ENCODE results near the gene FARP1.

Gene FARP1

DNA sequence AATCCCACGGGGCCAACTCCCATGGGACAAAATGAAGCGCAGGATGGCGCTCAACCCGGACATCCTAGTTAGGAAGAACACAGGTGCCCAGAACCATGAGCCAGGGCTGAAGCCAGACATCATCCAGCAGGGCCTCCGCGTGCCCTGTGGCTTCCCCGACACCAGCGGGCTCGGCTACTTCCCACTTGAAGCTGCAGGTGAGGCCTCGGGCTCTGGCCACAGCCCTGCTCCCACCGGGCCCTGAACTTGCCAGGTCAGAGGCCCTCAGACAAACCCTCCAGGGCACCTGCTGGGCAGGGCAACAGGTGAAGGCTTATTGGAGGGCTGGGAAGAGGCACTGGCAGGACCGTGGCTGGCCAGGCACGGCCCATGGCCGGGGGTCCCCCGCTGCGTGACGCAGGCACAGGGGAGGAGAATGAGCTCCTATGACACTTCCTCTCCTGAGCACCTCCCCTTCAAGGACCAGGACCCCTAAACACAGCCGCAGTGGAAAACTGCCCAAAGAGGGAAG, 316.3 kb downstream of the FARP1 start:
- no peak overlapping the region for H3K27ac ChIP-seq
- TF ChIP-seq, protein P1, sequence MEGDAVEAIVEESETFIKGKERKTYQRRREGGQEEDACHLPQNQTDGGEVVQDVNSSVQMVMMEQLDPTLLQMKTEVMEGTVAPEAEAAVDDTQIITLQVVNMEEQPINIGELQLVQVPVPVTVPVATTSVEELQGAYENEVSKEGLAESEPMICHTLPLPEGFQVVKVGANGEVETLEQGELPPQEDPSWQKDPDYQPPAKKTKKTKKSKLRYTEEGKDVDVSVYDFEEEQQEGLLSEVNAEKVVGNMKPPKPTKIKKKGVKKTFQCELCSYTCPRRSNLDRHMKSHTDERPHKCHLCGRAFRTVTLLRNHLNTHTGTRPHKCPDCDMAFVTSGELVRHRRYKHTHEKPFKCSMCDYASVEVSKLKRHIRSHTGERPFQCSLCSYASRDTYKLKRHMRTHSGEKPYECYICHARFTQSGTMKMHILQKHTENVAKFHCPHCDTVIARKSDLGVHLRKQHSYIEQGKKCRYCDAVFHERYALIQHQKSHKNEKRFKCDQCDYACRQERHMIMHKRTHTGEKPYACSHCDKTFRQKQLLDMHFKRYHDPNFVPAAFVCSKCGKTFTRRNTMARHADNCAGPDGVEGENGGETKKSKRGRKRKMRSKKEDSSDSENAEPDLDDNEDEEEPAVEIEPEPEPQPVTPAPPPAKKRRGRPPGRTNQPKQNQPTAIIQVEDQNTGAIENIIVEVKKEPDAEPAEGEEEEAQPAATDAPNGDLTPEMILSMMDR (conservative IDR thresholded peaks at IDR 0.05) = no peak
- no peak for TF ChIP-seq ZFX (IDR thresholded peaks at IDR 0.05)

DNA sequence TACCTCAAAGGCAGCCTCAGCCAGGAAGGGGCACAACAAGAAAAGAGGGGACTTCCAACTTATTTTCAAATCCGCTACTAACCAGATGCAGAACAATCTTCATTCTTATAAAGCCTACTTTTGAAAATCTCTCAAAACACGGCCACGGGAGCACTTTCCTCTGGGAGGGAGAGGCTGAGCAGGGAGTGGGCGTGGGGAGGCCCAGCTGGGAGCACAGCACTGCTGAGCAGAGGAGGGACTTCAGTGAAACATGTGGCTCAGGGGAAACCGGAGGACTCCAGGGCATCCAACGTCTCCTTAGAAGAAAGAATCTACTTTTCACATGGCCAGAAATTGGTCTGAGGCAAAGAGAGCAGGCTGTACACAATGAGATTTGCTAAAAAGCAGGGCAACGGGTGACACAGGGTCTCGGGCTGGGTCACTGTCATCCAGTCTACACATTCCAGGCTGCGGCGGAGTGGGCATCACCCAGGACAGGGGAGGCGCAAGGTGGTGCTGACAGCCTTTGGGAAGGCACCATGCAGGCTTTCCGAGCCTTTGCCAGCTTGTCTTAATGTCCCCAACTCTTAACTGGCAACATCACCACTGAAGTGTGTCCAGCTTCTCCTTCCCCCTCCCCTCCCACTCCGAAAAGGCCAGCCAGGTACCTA, 317.0 kb downstream of the FARP1 start:
- TF ChIP-seq, protein P1 (conservative IDR thresholded peaks at IDR 0.05) = no peak
- no peak for TF ChIP-seq ZFX (IDR thresholded peaks at IDR 0.05)
- H3K27ac ChIP-seq = no peak overlapping the region

DNA sequence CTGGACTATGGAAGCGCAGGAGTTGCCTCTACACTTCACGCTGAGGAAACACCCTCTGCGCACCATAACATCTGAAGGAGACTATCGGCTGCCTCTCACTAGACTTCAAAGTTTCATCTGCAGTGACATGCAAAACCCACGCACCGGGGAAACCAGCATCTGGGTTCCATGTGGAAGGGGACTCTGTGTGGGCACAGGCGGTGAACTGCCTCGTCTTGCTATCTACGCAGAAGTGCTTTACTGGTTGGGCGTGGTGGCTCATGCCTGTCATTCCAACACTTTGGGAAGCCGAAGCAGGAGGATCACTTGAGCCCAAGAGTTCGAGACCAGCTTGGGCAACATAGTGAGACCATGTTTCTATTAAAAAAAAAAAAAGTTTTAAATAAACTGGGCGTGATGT, 317.6 kb downstream of the FARP1 start:
- H3K27ac ChIP-seq = no peak overlapping the region
- TF ChIP-seq ZFX (IDR thresholded peaks at IDR 0.05) = no peak
- TF ChIP-seq, protein P1 (conservative IDR thresholded peaks at IDR 0.05) = no peak

DNA sequence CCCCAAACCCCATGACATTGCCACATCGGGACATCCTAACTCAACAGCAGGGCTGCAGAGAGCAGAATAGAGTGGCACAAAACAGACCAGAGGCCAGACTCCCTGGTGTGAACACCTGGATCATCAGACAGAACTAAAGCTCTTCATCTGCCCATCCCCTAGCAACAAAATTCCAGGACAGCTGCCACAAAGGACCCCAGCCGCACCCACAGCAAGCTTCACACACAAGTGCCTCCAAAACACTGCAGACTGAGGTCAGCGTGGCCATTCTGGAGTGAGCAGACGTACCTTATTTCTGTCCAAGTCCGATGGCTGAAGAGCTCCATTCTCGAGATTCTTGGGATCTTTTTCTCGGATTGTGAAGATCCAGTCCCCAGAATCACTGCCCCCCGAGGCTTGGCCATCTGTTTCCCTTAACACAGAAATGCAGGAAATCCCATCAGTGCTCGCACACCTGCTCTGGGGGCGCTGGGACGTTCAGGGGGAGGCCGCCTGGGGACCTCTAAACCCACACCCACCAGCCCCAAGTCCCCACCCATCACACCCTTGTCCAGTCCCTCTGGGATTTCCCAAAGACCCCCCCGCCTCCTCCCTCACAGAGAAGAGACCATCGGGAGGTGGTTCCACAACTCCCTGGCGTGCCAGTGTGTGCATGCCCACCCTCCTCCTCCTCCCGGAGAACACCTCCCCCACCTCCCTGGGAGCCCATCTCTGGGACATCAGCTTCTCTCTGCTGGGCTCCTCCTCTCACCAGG, 318.8 kb downstream of the FARP1 start:
- no peak overlapping the region for H3K27ac ChIP-seq
- TF ChIP-seq, protein P1 (conservative IDR thresholded peaks at IDR 0.05) = no peak
- no peak for TF ChIP-seq ZFX (IDR thresholded peaks at IDR 0.05)

GRCh38 chr13:98462241-98462882, 319.5 kb downstream of the FARP1 start:
- no peak overlapping the region for H3K27ac ChIP-seq
- TF ChIP-seq, protein P1 (conservative IDR thresholded peaks at IDR 0.05) = no peak
- no peak for TF ChIP-seq ZFX (IDR thresholded peaks at IDR 0.05)

- TF ChIP-seq, protein P1 (conservative IDR thresholded peaks at IDR 0.05) = no peak
- TF ChIP-seq ZFX (IDR thresholded peaks at IDR 0.05) = no peak
- H3K27ac ChIP-seq = no peak overlapping the region
Observed at GRCh38 chr13:98462946-98463345, 320.1 kb downstream of the FARP1 start.

Measured in C4-2B (cell line).